OCI-LY3 (cell line): Measurements from ENCODE around the gene CCT4.
"Not testable (repeated sequence)": the region's sequence is repeated elsewhere in the genome, so short reads cannot be mapped to it uniquely, and the experiment has no call there.

Experiments
- EZH2phosphoT487 ChIP-seq: fragments of 200-600 bp; shearing (Covaris generic); IDR thresholded peaks from 2 replicates; pipeline ENCODE4 v1.6.1; 2018; ENCODE audit warnings: antibody characterized with exemption, mixed run types, low read depth
- TF ChIP-seq, protein P1 (sequence below): fragments of 200-600, 300-600 bp; sonication (generic); IDR thresholded peaks from 2 replicates; pipeline ENCODE4 v1.5.1; 2014; ENCODE audit warnings: antibody characterized with exemption, low read length, low read depth

DNA sequence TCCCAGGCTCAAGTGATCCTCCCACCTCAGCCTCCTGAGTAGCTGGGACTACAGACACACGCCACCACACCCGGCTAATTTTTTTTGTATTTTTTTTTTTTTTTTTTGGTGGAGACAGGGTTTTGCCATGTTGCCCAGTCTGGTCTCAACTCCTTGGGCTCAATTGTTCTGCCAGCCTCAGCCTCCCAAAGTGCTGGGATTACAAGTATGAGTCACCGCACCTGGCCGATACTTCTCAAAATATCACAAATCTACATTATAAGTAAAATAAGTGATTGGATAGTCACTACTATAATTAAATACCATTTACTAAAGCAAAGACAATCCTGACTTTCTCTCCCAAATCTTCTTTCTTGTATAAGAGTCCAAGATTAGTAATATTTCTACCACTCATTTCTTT, 9.1 kb downstream of the CCT4 start:
- TF ChIP-seq, protein P1, sequence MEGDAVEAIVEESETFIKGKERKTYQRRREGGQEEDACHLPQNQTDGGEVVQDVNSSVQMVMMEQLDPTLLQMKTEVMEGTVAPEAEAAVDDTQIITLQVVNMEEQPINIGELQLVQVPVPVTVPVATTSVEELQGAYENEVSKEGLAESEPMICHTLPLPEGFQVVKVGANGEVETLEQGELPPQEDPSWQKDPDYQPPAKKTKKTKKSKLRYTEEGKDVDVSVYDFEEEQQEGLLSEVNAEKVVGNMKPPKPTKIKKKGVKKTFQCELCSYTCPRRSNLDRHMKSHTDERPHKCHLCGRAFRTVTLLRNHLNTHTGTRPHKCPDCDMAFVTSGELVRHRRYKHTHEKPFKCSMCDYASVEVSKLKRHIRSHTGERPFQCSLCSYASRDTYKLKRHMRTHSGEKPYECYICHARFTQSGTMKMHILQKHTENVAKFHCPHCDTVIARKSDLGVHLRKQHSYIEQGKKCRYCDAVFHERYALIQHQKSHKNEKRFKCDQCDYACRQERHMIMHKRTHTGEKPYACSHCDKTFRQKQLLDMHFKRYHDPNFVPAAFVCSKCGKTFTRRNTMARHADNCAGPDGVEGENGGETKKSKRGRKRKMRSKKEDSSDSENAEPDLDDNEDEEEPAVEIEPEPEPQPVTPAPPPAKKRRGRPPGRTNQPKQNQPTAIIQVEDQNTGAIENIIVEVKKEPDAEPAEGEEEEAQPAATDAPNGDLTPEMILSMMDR, result not testable (repeated sequence)
- TF ChIP-seq EZH2phosphoT487, result not testable (repeated sequence)
